ENCODE measurements around the gene GDF11.
"Not testable (repeated sequence)": the region's sequence is repeated elsewhere in the genome, so short reads cannot be mapped to it uniquely, and the experiment has no call there.

The GDF11 gene

GRCh38 chr12:55743406-55744339 is 751 bp downstream of the GDF11 start:
- peak in 1 of 4 experiments; percentile 54 for DNase-seq

DNA sequence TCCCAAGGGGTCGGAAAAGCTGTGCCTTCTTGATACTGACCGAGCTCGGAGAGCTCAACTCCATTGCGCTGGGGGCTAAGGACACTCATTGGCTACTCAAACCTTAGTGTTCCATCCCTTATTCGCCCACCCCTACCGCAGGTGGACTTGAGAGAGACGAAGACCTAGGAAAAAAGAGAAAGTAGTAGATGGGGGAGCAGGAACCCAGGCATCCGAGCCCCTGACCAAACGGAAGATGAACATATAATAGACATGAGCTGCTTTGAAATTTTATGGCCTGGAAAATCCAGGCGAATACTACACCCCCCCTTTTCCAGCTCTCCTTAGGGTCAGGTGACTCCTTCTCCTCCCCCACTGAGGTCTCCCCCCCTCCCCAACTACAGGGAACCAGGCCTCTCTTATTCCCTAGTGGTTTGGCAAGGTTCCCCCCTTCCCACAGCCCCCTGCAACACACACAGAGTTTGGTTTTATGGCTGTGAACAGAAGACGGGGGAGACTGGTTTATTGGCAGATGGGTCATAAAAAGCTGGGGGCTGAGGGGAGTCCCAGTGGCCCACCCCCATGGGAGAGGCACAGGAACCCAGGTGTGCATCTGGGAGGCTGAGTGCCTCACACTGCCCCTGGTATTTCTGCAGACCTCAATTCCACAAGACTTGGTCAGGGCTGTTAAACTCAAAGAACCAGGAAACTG is 1.6 kb downstream of the GDF11 start:
- no peak for DNase-seq

GRCh38 chr12:55745361-55746173 is 2.6 kb downstream of the GDF11 start:
- no peak for DNase-seq

GRCh38 chr12:55746174-55746912 is 3.4 kb downstream of the GDF11 start:
- DNase-seq = no peak

- DNase-seq = no peak
Observed at GRCh38 chr12:55746913-55747231, 4.0 kb downstream of the GDF11 start.

- no peak for DNase-seq
Observed at GRCh38 chr12:55748230-55748993, 5.5 kb downstream of the GDF11 start.

DNA sequence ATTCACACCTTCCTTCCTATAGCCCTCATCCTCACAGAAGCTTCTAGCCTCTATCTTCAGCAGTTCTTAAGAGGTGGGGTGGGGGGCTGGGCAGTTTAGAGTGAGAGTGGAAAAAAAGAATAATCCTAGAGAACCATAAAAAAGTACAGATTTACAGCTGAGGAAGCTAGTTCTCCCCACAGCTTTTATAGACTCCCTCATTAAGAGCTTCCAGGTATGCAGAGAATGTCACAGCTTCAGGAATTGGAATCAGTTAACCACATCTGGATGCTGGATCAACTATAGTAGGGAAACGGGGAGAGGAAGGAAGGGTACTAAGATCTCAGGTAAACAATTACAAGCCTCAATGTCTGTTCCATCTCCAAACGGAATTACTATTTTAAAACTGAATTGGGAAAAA is 12.3 kb downstream of the GDF11 start:
- no peak for DNase-seq

DNA sequence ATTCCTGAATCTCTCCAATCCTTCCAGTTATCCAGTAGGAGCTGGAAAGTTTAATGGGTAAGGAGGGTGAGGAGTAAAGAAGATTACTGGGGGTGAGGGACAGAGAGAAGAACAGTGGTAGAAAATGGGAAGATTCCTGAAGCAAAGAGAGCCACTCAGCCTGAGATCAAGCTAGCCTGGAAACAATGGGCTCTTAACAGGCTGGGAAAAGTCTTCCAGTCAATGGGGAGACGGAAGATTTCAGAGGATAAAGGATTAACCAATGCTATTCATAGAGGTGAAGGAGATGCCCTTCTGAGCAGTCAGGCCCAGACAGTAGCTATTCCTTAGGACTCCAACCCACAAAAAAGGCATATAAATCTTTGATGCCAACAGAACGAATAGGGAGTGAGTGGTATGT is 14.8 kb downstream of the GDF11 start:
- no peak for DNase-seq

DNA sequence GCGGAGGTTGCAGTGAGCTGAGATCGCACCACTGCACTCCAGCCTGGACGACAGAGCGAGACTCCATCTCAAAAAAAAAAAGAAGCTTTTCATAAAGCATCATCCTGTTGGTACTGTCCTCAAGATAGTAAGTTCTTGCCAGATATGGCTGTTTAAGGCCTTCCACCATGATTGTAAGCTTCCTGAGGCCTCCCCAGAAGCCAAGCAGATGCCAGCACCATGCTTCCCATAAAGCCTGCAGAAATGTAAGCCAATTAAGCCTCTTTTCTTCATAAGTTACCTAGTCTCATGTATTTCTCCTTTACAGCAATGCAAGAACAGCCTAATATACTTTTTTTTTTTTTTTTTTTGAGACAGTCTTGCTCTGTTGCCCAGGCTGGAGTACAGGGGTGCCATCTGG is 15.7 kb downstream of the GDF11 start:
- DNase-seq = not testable (repeated sequence)

DNA sequence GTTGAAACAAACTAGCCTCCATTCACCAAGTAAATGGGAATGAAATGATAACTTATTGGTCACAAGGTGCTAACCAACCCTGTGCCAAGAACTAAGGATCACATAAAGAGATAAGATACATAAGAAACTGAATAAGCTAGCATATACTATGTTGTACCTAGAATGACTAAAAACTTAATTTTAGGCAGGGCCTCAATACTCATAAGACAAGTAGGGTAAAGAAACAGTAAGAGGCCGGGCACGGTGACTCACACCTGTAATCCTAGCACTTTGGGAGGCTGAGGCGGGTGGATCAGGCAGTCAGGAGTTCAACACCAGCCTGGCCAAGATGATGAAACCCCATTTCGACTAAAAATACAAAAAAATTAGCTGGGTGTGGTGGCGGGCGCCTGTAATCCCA is 17.7 kb downstream of the GDF11 start:
- no peak for DNase-seq

GRCh38 chr12:55762646-55763045 is 19.7 kb downstream of the GDF11 start:
- no peak for DNase-seq

DNA sequence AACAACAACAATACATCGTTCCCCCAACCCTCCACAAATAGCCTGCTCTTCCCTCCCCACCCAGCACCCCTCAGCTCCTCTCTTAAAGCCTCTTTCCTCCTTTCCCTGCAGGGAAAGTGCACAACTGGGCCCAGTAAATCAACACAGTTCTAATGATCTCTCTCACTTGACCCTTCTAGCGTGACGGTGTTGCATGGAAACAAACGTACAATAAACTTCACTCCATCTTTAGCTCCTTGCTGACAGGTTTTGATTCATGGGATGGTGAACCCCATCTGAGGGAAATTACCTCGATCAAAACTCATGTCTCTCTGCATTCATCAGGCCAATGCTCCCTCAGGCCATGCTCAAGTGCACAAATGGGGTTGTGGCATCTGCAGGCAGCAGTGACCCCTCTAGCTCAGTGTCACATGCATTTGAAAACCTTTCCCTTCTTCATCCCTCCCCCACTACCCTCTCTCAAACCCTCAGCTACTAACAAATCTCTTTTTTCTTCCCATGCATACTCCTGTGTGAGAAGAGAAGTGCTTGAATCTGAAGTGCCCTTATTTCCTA is 22.9 kb downstream of the GDF11 start:
- DNase-seq = no peak

DNA sequence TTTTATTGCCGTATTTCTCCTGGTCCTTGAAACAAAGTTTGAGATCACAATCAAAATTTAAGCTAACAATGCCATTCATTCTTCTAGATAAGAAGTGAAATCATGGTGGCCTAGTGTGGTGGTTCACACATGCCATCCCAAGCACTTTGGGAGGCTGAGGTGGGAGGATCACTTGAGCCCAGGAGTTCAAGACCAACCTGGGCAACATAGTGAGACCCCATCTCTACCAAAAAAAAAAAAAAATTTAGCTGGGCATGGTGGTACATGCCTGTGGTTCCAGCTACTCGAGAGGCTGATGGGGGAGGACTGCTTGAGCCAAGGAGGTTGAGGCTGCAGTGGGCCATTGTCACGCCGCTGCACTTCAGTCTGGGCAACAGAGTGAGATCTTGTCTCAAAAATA is 24.2 kb downstream of the GDF11 start:
- DNase-seq = no peak

DNA sequence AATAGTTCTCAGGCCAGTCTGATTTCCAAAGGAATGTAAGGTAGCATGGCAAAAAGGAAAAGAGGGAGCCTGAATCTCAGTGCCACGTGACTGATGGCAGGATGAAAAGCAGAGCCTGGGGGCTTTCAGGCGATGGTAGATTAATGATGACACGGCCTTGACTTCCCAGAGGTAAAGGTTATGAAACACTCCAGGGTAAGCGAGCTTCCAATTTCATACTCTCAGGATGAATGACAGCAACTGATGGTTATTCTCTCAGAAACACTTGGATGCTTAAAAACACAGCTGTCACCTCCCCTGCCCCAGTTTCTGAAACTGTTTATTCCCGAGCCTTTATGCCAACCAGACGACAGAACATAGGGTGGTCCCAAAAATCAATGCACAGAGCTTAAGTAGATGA is 28.8 kb downstream of the GDF11 start:
- DNase-seq = no peak

DNA sequence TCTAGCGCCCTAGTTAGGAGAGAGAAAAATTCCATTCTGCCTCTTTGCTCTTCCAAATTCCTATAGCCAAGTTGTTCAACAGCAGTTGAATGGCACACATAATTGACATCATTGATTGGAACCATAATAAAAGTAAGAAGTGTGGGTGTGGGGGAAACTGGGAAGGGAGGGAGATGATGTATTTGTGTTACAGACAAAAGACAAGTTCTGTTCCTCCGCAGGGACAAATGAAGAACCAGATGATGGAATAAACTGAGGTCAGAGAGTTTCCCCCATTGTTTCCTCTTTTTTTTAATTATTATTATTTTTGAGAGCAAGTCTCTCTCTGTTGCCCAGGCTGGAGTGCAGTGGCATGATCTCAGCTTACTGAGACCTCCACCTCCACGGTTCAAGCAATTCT is 34.9 kb downstream of the GDF11 start:
- no peak for DNase-seq

GRCh38 chr12:55780685-55781084 is 37.8 kb downstream of the GDF11 start:
- DNase-seq = no peak

- no peak for DNase-seq
Observed at GRCh38 chr12:55788546-55788945, 45.6 kb downstream of the GDF11 start.

- DNase-seq = no peak
Observed at GRCh38 chr12:55789171-55789570, 46.2 kb downstream of the GDF11 start.

- DNase-seq = no peak
Observed at GRCh38 chr12:55789893-55790292, 47.0 kb downstream of the GDF11 start.

GRCh38 chr12:55795950-55796349 is 53.0 kb downstream of the GDF11 start:
- DNase-seq = no peak

DNA sequence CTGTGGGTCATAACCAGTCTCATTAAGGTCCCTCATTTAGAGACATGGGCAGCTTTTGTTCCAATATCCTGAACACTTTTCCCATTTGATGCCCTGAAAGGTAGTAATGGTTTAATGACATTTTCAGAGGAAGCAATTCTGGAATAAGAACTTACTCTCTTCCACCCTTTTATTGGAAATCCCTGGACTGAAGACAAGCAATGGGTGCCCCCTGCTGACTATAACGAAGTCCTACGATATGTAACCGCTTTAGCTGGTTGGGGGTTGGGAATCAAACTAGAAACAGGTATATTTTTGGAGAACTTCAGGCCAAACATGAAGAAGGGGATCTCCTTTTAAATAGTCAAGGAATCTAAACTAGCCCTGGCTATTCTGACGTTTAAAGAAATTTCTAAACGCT is 54.1 kb downstream of the GDF11 start:
- no peak for DNase-seq

GRCh38 chr12:55797550-55797949 is 54.6 kb downstream of the GDF11 start:
- no peak for DNase-seq

Data from activated naive CD4-positive, alpha-beta T cell (primary cell).